ENCODE measurements around the gene PLCG2.
"Not testable (repeated sequence)": the region's sequence is repeated elsewhere in the genome, so short reads cannot be mapped to it uniquely, and the experiment has no call there.

PLCG2 gene

GRCh38 chr16:81778861-81779535, at the start of gene PLCG2:
Gene PLCG2 (plus strand): TSS chr16:81779291. CDS start chr16:81785990, 6,699 bp downstream.
- DNase-seq (ENCODE audit: low read depth in 2 of 2), result peak; percentile 45 to 58

DNA sequence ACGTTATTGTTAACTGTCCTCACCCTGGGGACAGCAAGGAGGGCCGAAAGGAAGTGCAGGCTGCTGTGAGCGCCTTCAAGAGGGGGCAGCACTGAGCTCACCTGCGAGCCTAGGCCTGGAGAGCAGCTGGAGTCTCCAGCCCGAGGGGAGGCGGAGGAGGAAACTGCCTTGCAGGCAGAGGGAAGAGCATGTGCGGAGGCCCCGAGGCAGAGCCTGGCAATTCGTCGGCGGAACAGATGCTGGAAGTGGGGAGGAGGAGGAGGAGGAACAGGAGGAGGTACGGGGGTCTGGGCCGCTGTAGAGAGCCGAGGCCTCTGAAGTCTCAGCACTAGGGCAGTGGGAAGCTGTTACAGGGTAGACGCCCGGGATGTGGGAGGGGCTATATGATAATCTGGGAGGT, 49.6 kb upstream of the PLCG2 start:
- no peak for DNase-seq (ENCODE audit: low read depth in 2 of 2)

GRCh38 chr16:81730090-81731051, 48.7 kb upstream of the PLCG2 start:
- DNase-seq (ENCODE audit: low read depth in 2 of 2), result peak; percentile 46 to 54

DNA sequence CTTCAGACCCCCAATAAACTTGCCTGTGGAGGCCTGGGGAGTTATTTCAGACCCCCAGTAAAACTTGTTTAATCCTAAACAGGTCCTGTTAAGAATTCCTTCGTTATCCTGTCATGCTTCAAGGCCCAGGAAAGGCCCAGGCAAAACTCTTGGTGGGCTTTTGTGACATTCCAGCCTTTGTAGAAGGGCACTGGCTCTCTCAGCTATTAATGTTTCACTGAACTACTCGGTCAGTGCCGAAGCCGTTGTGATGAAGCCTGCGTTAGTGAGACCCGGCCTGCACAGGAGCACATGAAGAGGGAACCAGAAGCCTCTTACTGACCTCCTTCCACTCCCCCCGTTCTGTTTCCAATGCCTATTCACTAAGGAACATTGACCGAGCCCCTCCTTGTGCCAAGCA, 47.4 kb upstream of the PLCG2 start:
- DNase-seq (ENCODE audit: low read depth in 2 of 2), result no peak

- no peak for DNase-seq (ENCODE audit: low read depth in 2 of 2)
Measured at GRCh38 chr16:81732699-81733098, 46.4 kb upstream of the PLCG2 start.

DNA sequence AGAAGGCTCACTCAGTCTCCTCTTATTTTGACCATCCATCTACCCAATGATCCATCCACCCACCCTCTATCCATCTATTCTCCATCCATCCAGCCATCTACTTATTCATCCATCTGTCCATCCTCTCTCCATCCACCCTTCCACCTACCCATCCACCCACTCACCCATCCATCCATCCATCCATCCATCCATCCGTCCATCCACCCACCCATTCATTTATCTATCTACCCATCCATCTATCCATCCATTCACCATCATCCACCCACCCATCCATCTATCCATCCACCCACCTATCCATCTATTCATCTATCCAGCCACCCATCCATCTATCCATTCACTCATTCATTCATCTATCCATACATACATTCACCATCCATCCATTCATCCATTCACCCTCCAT, 45.8 kb upstream of the PLCG2 start:
- DNase-seq (ENCODE audit: low read depth in 2 of 2), result no peak

- DNase-seq (ENCODE audit: low read depth in 2 of 2), result no peak
Measured at GRCh38 chr16:81734632-81735434, 44.3 kb upstream of the PLCG2 start.

- peak; percentile 73 to 87 for DNase-seq (ENCODE audit: low read depth in 2 of 2)
Measured at GRCh38 chr16:81737885-81738536, 41.1 kb upstream of the PLCG2 start.

DNA sequence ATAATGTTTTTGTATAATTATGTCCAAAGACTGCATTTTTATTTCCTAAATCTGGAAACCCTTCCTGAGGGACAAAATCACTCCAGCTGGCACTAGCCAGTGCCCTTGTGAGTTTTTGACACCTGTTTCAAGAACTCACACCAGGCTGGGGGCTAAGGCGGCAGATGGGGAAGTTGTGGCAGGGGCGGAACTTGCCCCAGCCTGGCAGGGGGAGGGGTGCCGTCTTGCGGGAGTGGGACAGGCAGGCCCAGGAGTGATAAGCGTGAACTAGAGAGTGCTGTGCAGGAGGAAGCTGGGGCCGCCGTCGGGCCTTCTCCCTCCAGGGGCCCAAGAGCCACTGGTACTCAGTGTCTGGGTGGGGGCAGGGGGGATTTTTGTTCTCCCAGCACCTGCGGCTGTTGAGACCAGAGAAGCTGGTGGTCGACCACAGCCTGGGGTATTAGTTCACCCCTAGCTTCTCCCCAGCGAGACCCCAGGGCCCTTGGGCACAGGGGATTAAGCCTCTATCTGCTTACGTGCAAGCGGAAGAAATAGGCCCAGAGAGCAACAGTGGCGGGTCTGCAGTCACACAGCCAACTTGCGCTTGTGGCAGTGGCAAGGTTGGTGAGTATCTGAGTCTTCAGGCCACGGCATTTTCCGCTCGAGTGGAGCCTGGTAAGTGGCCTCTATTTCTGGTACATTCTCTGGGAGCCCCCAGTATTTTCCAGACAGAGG, 40.2 kb upstream of the PLCG2 start:
- no peak for DNase-seq (ENCODE audit: low read depth in 2 of 2)

- DNase-seq (ENCODE audit: low read depth in 2 of 2), result no peak
Measured at GRCh38 chr16:81739503-81739902, 39.6 kb upstream of the PLCG2 start.

- no peak for DNase-seq (ENCODE audit: low read depth in 2 of 2)
Measured at GRCh38 chr16:81740169-81740568, 38.9 kb upstream of the PLCG2 start.

- not testable (repeated sequence) for DNase-seq (ENCODE audit: low read depth in 2 of 2)
Measured at GRCh38 chr16:81741430-81741770, 37.7 kb upstream of the PLCG2 start.

DNA sequence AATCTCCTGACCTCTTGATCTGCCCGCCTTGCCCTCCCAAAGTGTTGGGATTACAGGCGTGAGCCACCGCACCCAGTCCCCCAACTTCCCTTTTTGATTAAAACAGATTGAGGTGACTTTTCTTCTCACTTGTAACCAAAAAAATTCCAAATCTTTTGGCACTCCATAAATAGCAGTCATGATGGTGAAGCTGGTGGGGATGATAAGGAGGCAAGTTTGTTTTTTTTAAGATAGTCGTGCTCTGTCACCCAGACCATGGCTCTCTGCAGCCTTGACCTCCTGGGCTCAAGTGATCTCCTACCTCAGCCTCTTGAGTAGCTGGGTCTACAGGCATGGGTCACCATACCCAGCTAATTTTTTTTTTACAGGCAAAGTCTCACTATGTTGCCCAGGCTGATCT, 34.7 kb upstream of the PLCG2 start:
- no peak for DNase-seq (ENCODE audit: low read depth in 2 of 2)

- DNase-seq (ENCODE audit: low read depth in 2 of 2), result no peak
Measured at GRCh38 chr16:81744911-81745310, 34.2 kb upstream of the PLCG2 start.

DNA sequence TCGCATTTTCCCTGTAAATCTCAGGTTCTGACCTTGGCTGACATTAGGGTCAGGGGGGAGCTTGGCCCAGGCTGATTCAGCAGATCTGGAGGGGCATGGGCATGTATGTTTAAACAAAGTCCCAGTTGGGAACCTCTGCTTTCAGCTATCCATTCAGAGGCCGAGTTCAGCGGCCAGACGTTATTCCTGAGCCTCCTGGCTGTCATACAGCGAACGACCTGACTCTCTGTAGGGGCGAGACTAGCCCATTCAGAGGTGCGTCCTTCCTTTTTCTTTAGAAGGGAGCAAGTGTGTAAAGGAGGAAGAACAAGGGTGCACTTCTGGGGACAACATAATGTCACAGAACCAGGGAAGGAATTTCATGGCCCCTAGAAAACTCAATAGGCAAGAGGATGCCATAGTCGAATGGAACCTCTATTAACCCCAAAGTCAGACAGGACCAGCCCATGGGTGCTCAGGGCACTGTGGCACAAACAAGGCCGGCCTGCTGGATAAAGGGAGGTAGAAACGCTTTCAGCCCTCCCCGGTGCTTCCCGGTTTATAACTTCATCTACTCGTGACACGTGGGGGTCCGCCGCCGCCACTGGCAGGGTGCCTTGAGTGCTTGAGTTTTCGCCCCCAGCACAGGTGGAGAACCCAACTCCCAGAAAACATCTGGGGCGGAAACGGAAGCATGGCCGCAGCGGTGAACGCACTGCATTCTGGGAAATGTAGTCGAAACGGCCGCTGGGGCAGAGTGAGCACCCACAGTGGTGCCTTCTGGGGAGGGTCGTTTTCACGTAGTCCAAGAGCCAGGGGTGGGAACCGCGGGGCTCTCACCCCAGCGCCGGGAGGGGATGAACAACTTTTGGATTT, 33.2 kb upstream of the PLCG2 start:
- peak; percentile 65 to 71 for DNase-seq (ENCODE audit: low read depth in 2 of 2)

- no peak for DNase-seq (ENCODE audit: low read depth in 2 of 2)
Measured at GRCh38 chr16:81746566-81746965, 32.5 kb upstream of the PLCG2 start.

DNA sequence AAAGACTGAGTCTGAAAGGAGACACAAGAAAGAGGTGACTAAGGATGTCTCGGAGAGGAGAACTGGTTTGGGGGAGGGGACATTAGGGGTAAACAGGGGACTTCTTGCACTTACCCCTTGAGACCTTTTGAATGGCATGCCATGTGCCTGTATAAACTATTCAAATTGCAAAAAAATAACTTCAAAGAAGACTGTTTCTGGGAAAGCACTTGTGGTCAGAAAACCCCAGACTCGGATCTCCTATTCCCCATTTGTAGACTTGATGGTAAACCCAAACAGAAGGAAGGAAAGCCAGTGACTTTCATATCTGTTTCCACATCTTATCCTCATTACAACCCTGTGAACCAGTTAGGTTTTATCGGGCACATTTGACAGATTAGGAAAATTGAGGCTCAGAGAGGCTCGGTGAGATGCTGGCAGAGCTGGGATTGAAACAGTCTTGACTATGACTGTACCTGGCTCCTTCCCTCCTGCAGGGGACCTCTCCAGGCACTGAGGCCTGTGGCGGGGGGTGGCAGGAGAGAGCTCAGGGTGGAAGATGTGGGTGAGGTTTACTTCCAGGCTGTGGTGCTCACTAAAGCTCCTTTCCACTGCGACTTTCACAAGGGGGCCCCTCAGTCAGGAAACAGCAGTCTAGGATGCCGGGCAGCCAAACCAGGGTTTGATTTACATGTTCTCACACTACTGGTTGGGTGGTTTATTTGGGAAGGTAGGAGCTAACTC, 30.5 kb upstream of the PLCG2 start:
- no peak for DNase-seq (ENCODE audit: low read depth in 2 of 2)

GRCh38 chr16:81752225-81752875, 26.7 kb upstream of the PLCG2 start:
- no peak for DNase-seq (ENCODE audit: low read depth in 2 of 2)

GRCh38 chr16:81752876-81753227, 26.2 kb upstream of the PLCG2 start:
- DNase-seq (ENCODE audit: low read depth in 2 of 2), result no peak
